GM12878 (cell line): Measurements from ENCODE around the gene PTPRD. TPM values are rescaled to one million over a fixed set of nuclear protein-coding genes. Genes with fewer than 3 reads are reported as not detected.

ENCODE experiments used
- ATAC-seq: fragments of 200-7000 bp; cut with Tn5 transposase; 3 replicates; pipeline ENCODE4 v1.9.1; 2020; ENCODE audit warnings: mild to moderate bottlenecking, moderate library complexity
- BruUV-seq: library from RNA; stranded (reverse); fragments of 400-500 nt; replicated peaks from 2 replicates; lab custom pipeline; 2021; lab: Mats Ljungman, UMichigan
- CTCF ChIA-PET: fragments of 300-600 bp; sonication (Branson Sonifier 250); formaldehyde crosslinking; extraction: SDS; loops from one replicate; lab custom pipeline; 2021; ENCODE audit warnings: inconsistent platforms; lab: Yijun Ruan, JAX
- POLR2A ChIA-PET: fragments of 350-600 bp; formaldehyde crosslinking; extraction: SDS; loops from one replicate; lab custom pipeline; 2021; ENCODE audit warnings: inconsistent platforms; lab: Charles Lee
- RAD21 ChIA-PET: fragments of 300-600 bp; sonication (Branson Sonifier 250); formaldehyde crosslinking; loops from one replicate; lab custom pipeline; 2023; ENCODE audit warnings: antibody characterized with exemption; ENCODE audit not compliant: unreplicated experiment; lab: Charles Lee
- SMC1A ChIA-PET: fragments of 300-600 bp; sonication (Branson Sonifier 250); formaldehyde crosslinking; loops from one replicate; lab custom pipeline; 2023; ENCODE audit not compliant: unreplicated experiment, uncharacterized antibody; lab: Charles Lee
- DNase-seq: peaks from one replicate; pipeline ENCODE4 v3.0.0-alpha.2; 2011; ENCODE audit warnings: low read depth, low spot score
- FAIRE-seq: peaks from 3 replicates; lab custom pipeline; 2011; peaks lifted over from hg19 to GRCh38; lab: Jason Lieb, UNC
- H2AFZ ChIP-seq: 2 replicates; pipeline ENCODE4 v1.6.0; 2011; ENCODE audit warnings: low read depth, low read length, control low read depth; ENCODE audit not compliant: control insufficient read depth
- H3K27ac ChIP-seq: 2 replicates; pipeline ENCODE4 v1.5.1; 2011; ENCODE audit warnings: control low read depth; ENCODE audit not compliant: control insufficient read depth, insufficient read depth
- H3K27me3 ChIP-seq, 2 experiments: replicated peaks in 1 of 2; 2 replicates each; pipeline versions ENCODE4 v1.6.0 to v1.6.1; 2011; ENCODE audit warnings: low read length in 1 of 2; ENCODE audit not compliant: control insufficient read depth in 2 of 2, insufficient read depth in 2 of 2
- H3K36me3 ChIP-seq, 2 experiments: 2 replicates each; pipeline ENCODE4 v1.5.1; 2011; ENCODE audit warnings: low read length in 1 of 2; ENCODE audit not compliant: control insufficient read depth in 2 of 2, insufficient read depth in 2 of 2
- H3K4me1 ChIP-seq: 2 replicates; pipeline ENCODE4 v1.6.1; 2011; ENCODE audit warnings: mild to moderate bottlenecking, low read length, moderate library complexity, mixed read lengths; ENCODE audit not compliant: control insufficient read depth, insufficient read depth
- H3K4me2 ChIP-seq: 2 replicates; pipeline ENCODE4 v1.6.0; 2011; ENCODE audit warnings: control low read depth; ENCODE audit not compliant: control insufficient read depth, insufficient read depth
- H3K4me3 ChIP-seq: fragments of 200-600 bp; sonication (generic); 2 replicates; pipeline ENCODE4 v1.5.1; 2016
- H3K79me2 ChIP-seq: 2 replicates; pipeline ENCODE4 v1.6.0; 2011; ENCODE audit warnings: low read length; ENCODE audit not compliant: control insufficient read depth, insufficient read depth
- H3K9ac ChIP-seq: 2 replicates; pipeline ENCODE4 v1.8.0; 2011; ENCODE audit warnings: low read length, control low read depth, mixed read lengths; ENCODE audit not compliant: control insufficient read depth, insufficient read depth
- H3K9me3 ChIP-seq: replicated peaks from 3 replicates; pipeline ENCODE4 v1.5.1; 2011; ENCODE audit warnings: mild to moderate bottlenecking, low read length; ENCODE audit not compliant: control insufficient read depth, insufficient read depth
- H4K20me1 ChIP-seq: 2 replicates; pipeline ENCODE4 v1.6.0; 2011; ENCODE audit not compliant: control insufficient read depth, insufficient read depth
- HDGF ChIP-seq: fragments of 450-650 bp; IDR thresholded peaks from 2 replicates; pipeline ENCODE4 v1.6.1; 2016; ENCODE audit warnings: antibody characterized with exemption
- MYC ChIP-seq: IDR thresholded peaks from 2 replicates; pipeline ENCODE4 v1.6.1; 2011; ENCODE audit warnings: mild to moderate bottlenecking, low read length, moderate library complexity, inconsistent platforms; ENCODE audit not compliant: insufficient read depth, insufficient replicate concordance, insufficient read length, severe bottlenecking
- NFYA ChIP-seq: IDR thresholded peaks from 2 replicates; pipeline ENCODE4 v1.6.1; 2011; ENCODE audit warnings: low read depth, mild to moderate bottlenecking, low read length, improper control_type of control experiment, borderline replicate concordance
- PAX8 ChIP-seq: fragments of 450-650 bp; IDR thresholded peaks from 2 replicates; pipeline ENCODE4 v1.6.1; 2017; ENCODE audit warnings: mild to moderate bottlenecking, moderate library complexity
- POU2F2 ChIP-seq: IDR thresholded peaks from 3 replicates; pipeline ENCODE4 v1.6.1; 2011; ENCODE audit warnings: low read depth, mild to moderate bottlenecking, low read length, borderline replicate concordance
- RFX5 ChIP-seq: IDR thresholded peaks from 2 replicates; pipeline ENCODE4 v1.6.1; 2011; ENCODE audit warnings: low read depth, low read length, improper control_type of control experiment
- SIN3A ChIP-seq: IDR thresholded peaks from 2 replicates; pipeline ENCODE4 v1.6.1; 2012; ENCODE audit warnings: low read depth, low read length, improper control_type of control experiment
- SMARCA5 ChIP-seq: fragments of 450-650 bp; IDR thresholded peaks from 2 replicates; pipeline ENCODE4 v1.6.1; 2017; ENCODE audit warnings: mild to moderate bottlenecking
- SUZ12 ChIP-seq: fragments of 200-600 bp; sonication (generic); IDR thresholded peaks from one replicate; pipeline ENCODE4 v1.6.1; 2018; ENCODE audit warnings: antibody characterized with exemption, mild to moderate bottlenecking; ENCODE audit not compliant: unreplicated experiment
- TBL1XR1 ChIP-seq: IDR thresholded peaks from 2 replicates; pipeline ENCODE4 v1.6.1; 2012; ENCODE audit warnings: low read depth, low read length, improper control_type of control experiment
- WGBS: methylation state at CpG from one replicate; pipeline ENCODE4 v1.1.6; 2016; ENCODE audit warnings: low lambda C conversion rate; ENCODE audit not compliant: insufficient replicate concordance, insufficient coverage; ENCODE audit errors: missing lambda C conversion rate; 5-methylcytosine and 5-hydroxymethylcytosine counted together
- in situ Hi-C: fragments of 300-500 bp; cut with MboI; formaldehyde crosslinking; loops from 9 replicates; pipeline ENCODE4 v1.14.3; 2018; ENCODE audit warnings: mixed read lengths
- intact Hi-C: fragments of 100-400 bp; cut with micrococcal nuclease; formaldehyde crosslinking; loops from one replicate; pipeline ENCODE4 v1.14.2; 2022; ENCODE audit not compliant: unreplicated experiment
- polyA plus RNA-seq, 11 experiments: library from polyadenylated mRNA; depleted of rRNA in 4 of 11; unstranded in 6 of 11; stranded (reverse) in 5 of 11; fragments of >200 nt; fragmentation: Nextera tagmentation in 4 of 11; fragmentation: Illumina TruSeq in 1 of 11; extraction: Ambion mirVana in 4 of 11; extraction: Trizol in 1 of 11; gene quantifications; 1 replicate in 1 of 11; 2 replicates in 10 of 11; pipeline versions ENCODE4 v1.2.1 to v1.2.3, GENCODE V29; 2011 to 2016; ENCODE audit warnings: inconsistent platforms in 2 of 11, missing spikeins in 2 of 11, low read depth in 1 of 11
- total RNA-seq, 4 experiments: library from RNA; depleted of rRNA in 3 of 4; stranded (reverse); fragments of >200 nt in 3 of 4; fragmentation: Illumina TruSeq in 1 of 4; extraction: Trizol in 1 of 4; gene quantifications; 2 replicates each; pipeline versions ENCODE4 v1.2.1 to v1.2.3, GENCODE V29; 2013 to 2021
- TF ChIP-seq, protein P1 (sequence below): fragments of 450-650 bp; IDR thresholded peaks from 2 replicates; pipeline ENCODE4 v1.6.1; 2018; ENCODE audit warnings: mild to moderate bottlenecking, low read depth, moderate library complexity; ENCODE audit not compliant: partially characterized antibody
- TF ChIP-seq, protein P2 (sequence below): IDR thresholded peaks from 2 replicates; pipeline ENCODE4 v1.6.1; 2012; ENCODE audit warnings: mild to moderate bottlenecking, low read depth, low read length
- TF ChIP-seq, protein P3 (sequence below): fragments of 450-650 bp; formaldehyde crosslinking; IDR thresholded peaks from 2 replicates; pipeline ENCODE4 v1.5.0; 2022; ENCODE audit warnings: mild to moderate bottlenecking, missing genetic modification characterization

The PTPRD gene
- total and polyA plus RNA-seq, 10 of the 15 experiments (the other 5 are each of a cell fraction or from before 2014, with no cell fraction given): under 0.01 to 0.05 (median 0.01) TPM; not detected in 7

DNA sequence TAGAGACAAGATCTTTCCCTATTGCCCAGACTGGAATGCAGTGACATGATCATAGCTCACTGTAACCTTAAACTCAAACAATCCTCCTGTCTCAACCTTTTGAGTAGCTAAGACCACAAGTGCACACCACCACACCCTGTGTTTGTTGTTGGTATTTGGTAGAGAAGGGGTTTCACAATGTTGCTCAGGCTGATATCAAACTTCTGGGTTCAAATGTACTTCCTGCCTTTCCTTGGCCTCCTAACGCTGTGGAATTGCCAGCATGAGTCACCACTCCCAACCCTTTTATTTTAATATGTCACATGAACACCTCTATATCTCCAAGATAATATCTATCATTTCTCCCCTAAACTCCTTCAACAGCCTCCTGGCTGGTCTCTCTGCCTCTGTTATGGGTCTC, 719.0 kb downstream of the PTPRD start:
- no peak overlapping the region for H3K9ac ChIP-seq
- SMC1A ChIA-PET: interaction anchor here (1.0 kb wide), 1 partner anchor 12 kb away, joined by 3 read pairs; no protein-coding TSS in a partner anchor
- H3K4me1 ChIP-seq: no peaks in the 10 kb centered on the region
- FAIRE-seq (no peak), DNase-seq (no peak), ATAC-seq (no peak)
- intact Hi-C loops: no loop called here
- no peak overlapping the region for H3K4me2 ChIP-seq
- RAD21 ChIA-PET: no interaction called here
- WGBS: 0% methylated on average over 1 of the region's 1 CpG
- no peaks in the 10 kb centered on the region for H3K9me3 ChIP-seq
- POLR2A ChIA-PET: no interaction called here
- H3K36me3 ChIP-seq: no peaks in the 10 kb centered on the region
- in situ Hi-C loops: no loop called here
- H4K20me1 ChIP-seq: no peaks in the 10 kb centered on the region
- no TSS peak for BruUV-seq
- CTCF ChIA-PET: no interaction called here
- H3K27ac ChIP-seq: no peak overlapping the region
- H3K4me3 ChIP-seq: no peak overlapping the region
- no peaks in the 10 kb centered on the region for H3K27me3 ChIP-seq
- no peaks in the 10 kb centered on the region for H3K79me2 ChIP-seq
- no peak overlapping the region for H2AFZ ChIP-seq
- TF ChIP-seq, protein P1, sequence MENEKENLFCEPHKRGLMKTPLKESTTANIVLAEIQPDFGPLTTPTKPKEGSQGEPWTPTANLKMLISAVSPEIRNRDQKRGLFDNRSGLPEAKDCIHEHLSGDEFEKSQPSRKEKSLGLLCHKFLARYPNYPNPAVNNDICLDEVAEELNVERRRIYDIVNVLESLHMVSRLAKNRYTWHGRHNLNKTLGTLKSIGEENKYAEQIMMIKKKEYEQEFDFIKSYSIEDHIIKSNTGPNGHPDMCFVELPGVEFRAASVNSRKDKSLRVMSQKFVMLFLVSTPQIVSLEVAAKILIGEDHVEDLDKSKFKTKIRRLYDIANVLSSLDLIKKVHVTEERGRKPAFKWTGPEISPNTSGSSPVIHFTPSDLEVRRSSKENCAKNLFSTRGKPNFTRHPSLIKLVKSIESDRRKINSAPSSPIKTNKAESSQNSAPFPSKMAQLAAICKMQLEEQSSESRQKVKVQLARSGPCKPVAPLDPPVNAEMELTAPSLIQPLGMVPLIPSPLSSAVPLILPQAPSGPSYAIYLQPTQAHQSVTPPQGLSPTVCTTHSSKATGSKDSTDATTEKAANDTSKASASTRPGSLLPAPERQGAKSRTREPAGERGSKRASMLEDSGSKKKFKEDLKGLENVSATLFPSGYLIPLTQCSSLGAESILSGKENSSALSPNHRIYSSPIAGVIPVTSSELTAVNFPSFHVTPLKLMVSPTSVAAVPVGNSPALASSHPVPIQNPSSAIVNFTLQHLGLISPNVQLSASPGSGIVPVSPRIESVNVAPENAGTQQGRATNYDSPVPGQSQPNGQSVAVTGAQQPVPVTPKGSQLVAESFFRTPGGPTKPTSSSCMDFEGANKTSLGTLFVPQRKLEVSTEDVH: no peak
- no peak for TF ChIP-seq HDGF
- no peak for TF ChIP-seq MYC
- TF ChIP-seq RFX5: no peak
- TF ChIP-seq, protein P2, sequence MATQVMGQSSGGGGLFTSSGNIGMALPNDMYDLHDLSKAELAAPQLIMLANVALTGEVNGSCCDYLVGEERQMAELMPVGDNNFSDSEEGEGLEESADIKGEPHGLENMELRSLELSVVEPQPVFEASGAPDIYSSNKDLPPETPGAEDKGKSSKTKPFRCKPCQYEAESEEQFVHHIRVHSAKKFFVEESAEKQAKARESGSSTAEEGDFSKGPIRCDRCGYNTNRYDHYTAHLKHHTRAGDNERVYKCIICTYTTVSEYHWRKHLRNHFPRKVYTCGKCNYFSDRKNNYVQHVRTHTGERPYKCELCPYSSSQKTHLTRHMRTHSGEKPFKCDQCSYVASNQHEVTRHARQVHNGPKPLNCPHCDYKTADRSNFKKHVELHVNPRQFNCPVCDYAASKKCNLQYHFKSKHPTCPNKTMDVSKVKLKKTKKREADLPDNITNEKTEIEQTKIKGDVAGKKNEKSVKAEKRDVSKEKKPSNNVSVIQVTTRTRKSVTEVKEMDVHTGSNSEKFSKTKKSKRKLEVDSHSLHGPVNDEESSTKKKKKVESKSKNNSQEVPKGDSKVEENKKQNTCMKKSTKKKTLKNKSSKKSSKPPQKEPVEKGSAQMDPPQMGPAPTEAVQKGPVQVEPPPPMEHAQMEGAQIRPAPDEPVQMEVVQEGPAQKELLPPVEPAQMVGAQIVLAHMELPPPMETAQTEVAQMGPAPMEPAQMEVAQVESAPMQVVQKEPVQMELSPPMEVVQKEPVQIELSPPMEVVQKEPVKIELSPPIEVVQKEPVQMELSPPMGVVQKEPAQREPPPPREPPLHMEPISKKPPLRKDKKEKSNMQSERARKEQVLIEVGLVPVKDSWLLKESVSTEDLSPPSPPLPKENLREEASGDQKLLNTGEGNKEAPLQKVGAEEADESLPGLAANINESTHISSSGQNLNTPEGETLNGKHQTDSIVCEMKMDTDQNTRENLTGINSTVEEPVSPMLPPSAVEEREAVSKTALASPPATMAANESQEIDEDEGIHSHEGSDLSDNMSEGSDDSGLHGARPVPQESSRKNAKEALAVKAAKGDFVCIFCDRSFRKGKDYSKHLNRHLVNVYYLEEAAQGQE: no peak
- TF ChIP-seq, protein P3, sequence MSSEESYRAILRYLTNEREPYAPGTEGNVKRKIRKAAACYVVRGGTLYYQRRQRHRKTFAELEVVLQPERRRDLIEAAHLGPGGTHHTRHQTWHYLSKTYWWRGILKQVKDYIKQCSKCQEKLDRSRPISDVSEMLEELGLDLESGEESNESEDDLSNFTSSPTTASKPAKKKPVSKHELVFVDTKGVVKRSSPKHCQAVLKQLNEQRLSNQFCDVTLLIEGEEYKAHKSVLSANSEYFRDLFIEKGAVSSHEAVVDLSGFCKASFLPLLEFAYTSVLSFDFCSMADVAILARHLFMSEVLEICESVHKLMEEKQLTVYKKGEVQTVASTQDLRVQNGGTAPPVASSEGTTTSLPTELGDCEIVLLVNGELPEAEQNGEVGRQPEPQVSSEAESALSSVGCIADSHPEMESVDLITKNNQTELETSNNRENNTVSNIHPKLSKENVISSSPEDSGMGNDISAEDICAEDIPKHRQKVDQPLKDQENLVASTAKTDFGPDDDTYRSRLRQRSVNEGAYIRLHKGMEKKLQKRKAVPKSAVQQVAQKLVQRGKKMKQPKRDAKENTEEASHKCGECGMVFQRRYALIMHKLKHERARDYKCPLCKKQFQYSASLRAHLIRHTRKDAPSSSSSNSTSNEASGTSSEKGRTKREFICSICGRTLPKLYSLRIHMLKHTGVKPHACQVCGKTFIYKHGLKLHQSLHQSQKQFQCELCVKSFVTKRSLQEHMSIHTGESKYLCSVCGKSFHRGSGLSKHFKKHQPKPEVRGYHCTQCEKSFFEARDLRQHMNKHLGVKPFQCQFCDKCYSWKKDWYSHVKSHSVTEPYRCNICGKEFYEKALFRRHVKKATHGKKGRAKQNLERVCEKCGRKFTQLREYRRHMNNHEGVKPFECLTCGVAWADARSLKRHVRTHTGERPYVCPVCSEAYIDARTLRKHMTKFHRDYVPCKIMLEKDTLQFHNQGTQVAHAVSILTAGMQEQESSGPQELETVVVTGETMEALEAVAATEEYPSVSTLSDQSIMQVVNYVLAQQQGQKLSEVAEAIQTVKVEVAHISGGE (CRISPR knock-in tag): no peak
- no peak for TF ChIP-seq SUZ12
- no peak for TF ChIP-seq TBL1XR1
- TF ChIP-seq PAX8: no peak
- TF ChIP-seq NFYA: no peak
- TF ChIP-seq SIN3A: no peak
- no peak for TF ChIP-seq POU2F2
- no peak for TF ChIP-seq SMARCA5
